Measurements from ENCODE around the gene CNTN2. TPM values are rescaled to one million over a fixed set of nuclear protein-coding genes. Genes with fewer than 3 reads are reported as not detected.

The CNTN2 gene
- polyA plus RNA-seq, 1 experiment, result not detected

- no peak for DNase-seq (ENCODE audit: low read depth, low spot score)
- H3K4me3 ChIP-seq (ENCODE audit: low read depth, low read length), result no peak overlapping the region
- POLR2A ChIA-PET, result no interaction called here
- CTCF ChIA-PET, result interaction anchor here (0.6 to 13.6 kb wide), 6 partner anchors 14 to 490 kb away, joined by 3 to 106 read pairs (median 4); partner anchors contain the start of gene RBBP5
- no peaks in the 10 kb centered on the region; the same call in 1 of the 2 replicates for H3K9me3 ChIP-seq (ENCODE audit: control insufficient read depth, insufficient read depth, low read length)
- no peak for TF ChIP-seq CTCF (IDR thresholded peaks at IDR 0.05; ENCODE audit: low read depth, low read length)
- peaks cover 3% of the 10 kb centered on the region for H3K27me3 ChIP-seq (ENCODE audit: control insufficient read depth, insufficient read depth, low read length)
- no peak overlapping the region for H3K27ac ChIP-seq (ENCODE audit: low read depth, low read length)
Observed at GRCh38 chr1:205076245-205076761, 33.3 kb downstream of the CNTN2 start.

- H3K9me3 ChIP-seq (ENCODE audit: control insufficient read depth, insufficient read depth, low read length), result no peaks in the 10 kb centered on the region; the same call in 1 of the 2 replicates
- ChIA-PET CTCF (interaction anchor here (13.6 kb wide), 1 partner anchor 15 kb away, joined by 106 read pairs; no protein-coding TSS in a partner anchor), POLR2A (no interaction called here)
- H3K27me3 ChIP-seq (ENCODE audit: control insufficient read depth, insufficient read depth, low read length), result peaks cover 3% of the 10 kb centered on the region
- DNase-seq (ENCODE audit: low read depth, low spot score), result no peak
- no peak overlapping the region for H3K27ac ChIP-seq (ENCODE audit: low read depth, low read length)
- H3K4me3 ChIP-seq (ENCODE audit: low read depth, low read length), result no peak overlapping the region
- TF ChIP-seq CTCF (IDR thresholded peaks at IDR 0.05; ENCODE audit: low read depth, low read length), result no peak
Observed at GRCh38 chr1:205077158-205077933, 34.3 kb downstream of the CNTN2 start.

GRCh38 chr1:205077934-205078311, 34.9 kb downstream of the CNTN2 start:
- TF ChIP-seq CTCF (IDR thresholded peaks at IDR 0.05; ENCODE audit: low read depth, low read length), result no peak
- Histone ChIP-seq H3K4me3 (ENCODE audit: low read depth, low read length) (no peak overlapping the region), H3K27ac (ENCODE audit: low read depth, low read length) (no peak overlapping the region), H3K9me3 (ENCODE audit: control insufficient read depth, insufficient read depth, low read length) (no peaks in the 10 kb centered on the region; the same call in 1 of the 2 replicates), H3K27me3 (ENCODE audit: control insufficient read depth, insufficient read depth, low read length) (peaks cover 3% of the 10 kb centered on the region)
- CTCF ChIA-PET, result interaction anchor here (13.6 kb wide), 1 partner anchor 16 kb away, joined by 106 read pairs; no protein-coding TSS in a partner anchor
- DNase-seq (ENCODE audit: low read depth, low spot score), result no peak
- POLR2A ChIA-PET, result no interaction called here

- no peak overlapping the region for H3K27ac ChIP-seq (ENCODE audit: low read depth, low read length)
- POLR2A ChIA-PET, result no interaction called here
- H3K27me3 ChIP-seq (ENCODE audit: control insufficient read depth, insufficient read depth, low read length), result no peaks in the 10 kb centered on the region
- no peak for TF ChIP-seq CTCF (IDR thresholded peaks at IDR 0.05; ENCODE audit: low read depth, low read length)
- CTCF ChIA-PET, result interaction anchor here (2.2 to 13.6 kb wide), 2 partner anchors 20 to 175 kb away, joined by 8 to 106 read pairs; no protein-coding TSS in a partner anchor
- H3K4me3 ChIP-seq (ENCODE audit: low read depth, low read length), result no peak overlapping the region
- DNase-seq (ENCODE audit: low read depth, low spot score), result no peak
- no peaks in the 10 kb centered on the region for H3K9me3 ChIP-seq (ENCODE audit: control insufficient read depth, insufficient read depth, low read length)
Observed at GRCh38 chr1:205082431-205082830, 39.4 kb downstream of the CNTN2 start.

GRCh38 chr1:205084360-205084759, 41.3 kb downstream of the CNTN2 start, which contains the start of gene TMEM81:
TSS of gene TMEM81 (minus strand) at chr1:205084460. CDS start at chr1:205084320, 140 bp downstream.
- H3K27me3 ChIP-seq (ENCODE audit: control insufficient read depth, insufficient read depth, low read length), result no peaks in the 10 kb centered on the region
- no peak within 1 kb of the TSS for H3K4me3 ChIP-seq (ENCODE audit: low read depth, low read length)
- no peak for DNase-seq (ENCODE audit: low read depth, low spot score)
- TF ChIP-seq CTCF (IDR thresholded peaks at IDR 0.05; ENCODE audit: low read depth, low read length), result no peak
- H3K9me3 ChIP-seq (ENCODE audit: control insufficient read depth, insufficient read depth, low read length), result no peaks in the 10 kb centered on the region
- POLR2A ChIA-PET, result interaction anchor here (0.8 kb wide), 1 partner anchor 41 kb away, joined by 8 read pairs; no protein-coding TSS in a partner anchor
- H3K27ac ChIP-seq (ENCODE audit: low read depth, low read length), result no peak within 1 kb of the TSS
- CTCF ChIA-PET, result interaction anchor here (0.6 to 13.6 kb wide), 3 partner anchors 9 to 30 kb away, joined by 3 to 106 read pairs (median 4); no protein-coding TSS in a partner anchor

Data from AG04450 (cell line).